HEK293 (cell line): Measurements from ENCODE around the gene CACTIN.

Experiments
- CTCF ChIA-PET: fragments of 350-600 bp; formaldehyde crosslinking; extraction: SDS; loops from one replicate; lab custom pipeline; 2021; ENCODE audit warnings: antibody characterized with exemption; lab: Yijun Ruan, JAX
- POLR2A ChIA-PET: fragments of 300-600 bp; formaldehyde crosslinking; extraction: SDS; loops from one replicate; lab custom pipeline; 2020; ENCODE audit warnings: antibody characterized with exemption, inconsistent platforms; lab: Yijun Ruan, JAX
- H3K27ac ChIP-seq: fragments of 200-500 bp; sonication (Bioruptor generic); 2 replicates; pipeline ENCODE4 v1.5.1; 2014; ENCODE audit warnings: low read depth, low read length, control low read depth, inconsistent platforms; ENCODE audit errors: extremely low read depth
- H3K36me3 ChIP-seq, 2 experiments: fragments of 200-500 bp in 1 of 2; sonication (Bioruptor generic) in 1 of 2; 1 replicate in 1 of 2; 2 replicates in 1 of 2; pipeline ENCODE4 v1.5.1; 2014 to 2017; ENCODE audit warnings: inconsistent platforms in 2 of 2, low read length in 2 of 2; ENCODE audit not compliant: control insufficient read depth in 2 of 2, insufficient read depth in 1 of 2
- H3K4me1 ChIP-seq: fragments of 200-500 bp; sonication (Bioruptor generic); 2 replicates; pipeline ENCODE4 v1.5.1; 2014; ENCODE audit warnings: mild to moderate bottlenecking, low read length, inconsistent platforms; ENCODE audit not compliant: control insufficient read depth, insufficient read depth
- H3K4me3 ChIP-seq: 2 replicates; pipeline ENCODE4 v1.5.1; 2011; ENCODE audit warnings: low read depth, mild to moderate bottlenecking, control low read depth, low read length, moderate library complexity
- H3K9me3 ChIP-seq: fragments of 200-500 bp; sonication (Bioruptor generic); 2 replicates; pipeline ENCODE4 v1.5.1; 2014; ENCODE audit warnings: low read depth, low read length, inconsistent platforms; ENCODE audit not compliant: control insufficient read depth, insufficient read depth
- TCF7L2 ChIP-seq: IDR thresholded peaks from 2 replicates; pipeline ENCODE4 v1.6.1; 2011; ENCODE audit warnings: low read depth, mild to moderate bottlenecking, inconsistent platforms, low read length, moderate library complexity, borderline replicate concordance
- ZNF114 ChIP-seq: fragments of 450-650 bp; formaldehyde crosslinking; IDR thresholded peaks from 2 replicates; pipeline ENCODE4 v1.5.0; 2017; ENCODE audit warnings: missing biosample characterization, missing genetic modification characterization
- ZNF274 ChIP-seq, 2 experiments: fragments of 200-500 bp in 1 of 2; fragments of 450-650 bp in 1 of 2; sonication (Bioruptor generic) in 1 of 2; formaldehyde crosslinking in 1 of 2; IDR thresholded peaks; 2 replicates each; pipeline versions ENCODE4 v1.5.1 to v1.6.1; 2014 to 2016; ENCODE audit warnings: borderline replicate concordance in 1 of 2, inconsistent platforms in 1 of 2, low read length in 1 of 2, missing biosample characterization in 1 of 2, missing genetic modification characterization in 1 of 2
- ZNF426 ChIP-seq: fragments of 450-650 bp; formaldehyde crosslinking; IDR thresholded peaks from 2 replicates; pipeline ENCODE4 v1.5.1; 2017; ENCODE audit warnings: missing biosample characterization, missing genetic modification characterization, mild to moderate bottlenecking, inconsistent platforms, moderate library complexity
- ZNF433 ChIP-seq: fragments of 450-650 bp; formaldehyde crosslinking; IDR thresholded peaks from 2 replicates; pipeline ENCODE4 v1.5.1; 2016; ENCODE audit warnings: missing biosample characterization, missing genetic modification characterization, low read depth
- ZNF707 ChIP-seq: fragments of 450-650 bp; formaldehyde crosslinking; IDR thresholded peaks from 2 replicates; pipeline ENCODE4 v1.5.1; 2016; ENCODE audit warnings: missing biosample characterization, missing genetic modification characterization
- ZSCAN30 ChIP-seq: fragments of 450-650 bp; IDR thresholded peaks from 2 replicates; pipeline ENCODE4 v1.5.1; 2018; ENCODE audit warnings: missing biosample characterization, mild to moderate bottlenecking, missing genetic modification characterization, moderate library complexity
- TF ChIP-seq, protein P1 (sequence below): fragments of 450-650 bp; formaldehyde crosslinking; IDR thresholded peaks from 2 replicates; pipeline ENCODE4 v1.5.1; 2016; ENCODE audit warnings: missing biosample characterization, missing genetic modification characterization
- TF ChIP-seq, protein P2 (sequence below): fragments of 450-650 bp; formaldehyde crosslinking; IDR thresholded peaks from 2 replicates; pipeline ENCODE4 v1.5.1; 2016; ENCODE audit warnings: missing biosample characterization, missing genetic modification characterization, borderline replicate concordance

Gene CACTIN

DNA sequence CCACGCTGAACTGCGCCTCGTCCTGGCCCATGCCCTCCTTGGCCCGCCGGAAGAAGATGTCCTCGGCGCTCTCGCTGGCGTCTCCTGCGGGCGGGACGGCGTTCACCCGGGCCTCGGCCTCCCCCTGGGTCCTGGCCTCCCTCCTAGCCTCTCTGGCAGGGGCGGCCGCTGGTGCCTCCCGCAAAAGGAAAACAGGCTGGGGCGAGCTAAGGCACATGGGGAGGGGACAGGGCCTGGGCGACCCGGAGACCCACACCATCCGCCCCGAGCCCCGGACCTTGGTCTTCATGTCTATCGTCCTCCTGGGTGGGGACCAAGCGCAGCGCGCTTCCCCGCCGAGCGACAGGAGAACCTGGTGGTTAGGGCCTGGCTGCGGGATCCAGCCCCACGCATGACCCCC is 14.3 kb downstream of the CACTIN start:
- CTCF ChIA-PET = interaction anchor here (0.5 kb wide), 1 partner anchor 42 kb away, joined by 3 read pairs; no protein-coding TSS in a partner anchor
- H3K4me1 ChIP-seq = no peaks in the 10 kb centered on the region; the same call in 1 of the 2 replicates
- no peak overlapping the region for H3K27ac ChIP-seq
- H3K4me3 ChIP-seq = no peak overlapping the region
- POLR2A ChIA-PET = no interaction called here
- no peak for TF ChIP-seq ZSCAN30 (tag by site-specific recombination)
- TF ChIP-seq TCF7L2 = no peak
- peaks cover 0 to 41% of the 10 kb centered on the region in 2 experiments; a peak in 1 of 3 replicates for H3K36me3 ChIP-seq
- no peaks in the 10 kb centered on the region for H3K9me3 ChIP-seq

DNA sequence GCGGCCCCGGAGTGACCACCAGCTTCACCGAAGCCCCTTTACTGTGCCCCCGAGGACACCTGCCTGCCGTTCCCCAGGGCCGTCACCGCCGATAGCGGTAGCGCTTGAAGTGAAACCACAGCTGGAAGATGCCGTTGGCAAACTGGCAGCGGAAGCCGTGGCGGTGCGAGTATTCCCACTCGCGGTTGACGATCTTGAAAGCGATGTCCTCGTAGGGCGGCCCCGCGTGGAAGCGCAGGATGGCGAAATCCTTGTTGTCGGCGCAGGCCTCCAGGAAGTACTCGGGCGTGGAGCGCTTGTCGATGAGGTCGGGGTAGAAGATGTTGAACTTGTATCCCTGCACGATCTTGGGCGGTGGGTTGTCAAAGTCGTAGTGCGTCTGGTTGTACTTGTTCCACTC is 14.7 kb downstream of the CACTIN start:
- H3K4me1 ChIP-seq = peaks cover 3% of the 10 kb centered on the region; the same call in 1 of the 2 replicates
- CTCF ChIA-PET = no interaction called here
- peaks cover 0 to 41% of the 10 kb centered on the region in 2 experiments; a peak in 1 of 3 replicates for H3K36me3 ChIP-seq
- no peaks in the 10 kb centered on the region for H3K9me3 ChIP-seq
- no peak overlapping the region for H3K27ac ChIP-seq
- POLR2A ChIA-PET = no interaction called here
- TF ChIP-seq ZNF114 (no peak), ZNF274 (IDR thresholded peaks at IDR 0.05; ENCODE audit: low read length) (no peak), ZNF274 (tag by site-specific recombination; IDR thresholded peaks at IDR 0.05; ENCODE audit: borderline replicate concordance) (no peak), ZNF433 (no peak), ZNF426 (no peak), ZNF707 (tag by site-specific recombination) (no peak)
- TF ChIP-seq, protein P1, sequence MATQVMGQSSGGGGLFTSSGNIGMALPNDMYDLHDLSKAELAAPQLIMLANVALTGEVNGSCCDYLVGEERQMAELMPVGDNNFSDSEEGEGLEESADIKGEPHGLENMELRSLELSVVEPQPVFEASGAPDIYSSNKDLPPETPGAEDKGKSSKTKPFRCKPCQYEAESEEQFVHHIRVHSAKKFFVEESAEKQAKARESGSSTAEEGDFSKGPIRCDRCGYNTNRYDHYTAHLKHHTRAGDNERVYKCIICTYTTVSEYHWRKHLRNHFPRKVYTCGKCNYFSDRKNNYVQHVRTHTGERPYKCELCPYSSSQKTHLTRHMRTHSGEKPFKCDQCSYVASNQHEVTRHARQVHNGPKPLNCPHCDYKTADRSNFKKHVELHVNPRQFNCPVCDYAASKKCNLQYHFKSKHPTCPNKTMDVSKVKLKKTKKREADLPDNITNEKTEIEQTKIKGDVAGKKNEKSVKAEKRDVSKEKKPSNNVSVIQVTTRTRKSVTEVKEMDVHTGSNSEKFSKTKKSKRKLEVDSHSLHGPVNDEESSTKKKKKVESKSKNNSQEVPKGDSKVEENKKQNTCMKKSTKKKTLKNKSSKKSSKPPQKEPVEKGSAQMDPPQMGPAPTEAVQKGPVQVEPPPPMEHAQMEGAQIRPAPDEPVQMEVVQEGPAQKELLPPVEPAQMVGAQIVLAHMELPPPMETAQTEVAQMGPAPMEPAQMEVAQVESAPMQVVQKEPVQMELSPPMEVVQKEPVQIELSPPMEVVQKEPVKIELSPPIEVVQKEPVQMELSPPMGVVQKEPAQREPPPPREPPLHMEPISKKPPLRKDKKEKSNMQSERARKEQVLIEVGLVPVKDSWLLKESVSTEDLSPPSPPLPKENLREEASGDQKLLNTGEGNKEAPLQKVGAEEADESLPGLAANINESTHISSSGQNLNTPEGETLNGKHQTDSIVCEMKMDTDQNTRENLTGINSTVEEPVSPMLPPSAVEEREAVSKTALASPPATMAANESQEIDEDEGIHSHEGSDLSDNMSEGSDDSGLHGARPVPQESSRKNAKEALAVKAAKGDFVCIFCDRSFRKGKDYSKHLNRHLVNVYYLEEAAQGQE (tag by site-specific recombination) = no peak
- TF ChIP-seq, protein P2, sequence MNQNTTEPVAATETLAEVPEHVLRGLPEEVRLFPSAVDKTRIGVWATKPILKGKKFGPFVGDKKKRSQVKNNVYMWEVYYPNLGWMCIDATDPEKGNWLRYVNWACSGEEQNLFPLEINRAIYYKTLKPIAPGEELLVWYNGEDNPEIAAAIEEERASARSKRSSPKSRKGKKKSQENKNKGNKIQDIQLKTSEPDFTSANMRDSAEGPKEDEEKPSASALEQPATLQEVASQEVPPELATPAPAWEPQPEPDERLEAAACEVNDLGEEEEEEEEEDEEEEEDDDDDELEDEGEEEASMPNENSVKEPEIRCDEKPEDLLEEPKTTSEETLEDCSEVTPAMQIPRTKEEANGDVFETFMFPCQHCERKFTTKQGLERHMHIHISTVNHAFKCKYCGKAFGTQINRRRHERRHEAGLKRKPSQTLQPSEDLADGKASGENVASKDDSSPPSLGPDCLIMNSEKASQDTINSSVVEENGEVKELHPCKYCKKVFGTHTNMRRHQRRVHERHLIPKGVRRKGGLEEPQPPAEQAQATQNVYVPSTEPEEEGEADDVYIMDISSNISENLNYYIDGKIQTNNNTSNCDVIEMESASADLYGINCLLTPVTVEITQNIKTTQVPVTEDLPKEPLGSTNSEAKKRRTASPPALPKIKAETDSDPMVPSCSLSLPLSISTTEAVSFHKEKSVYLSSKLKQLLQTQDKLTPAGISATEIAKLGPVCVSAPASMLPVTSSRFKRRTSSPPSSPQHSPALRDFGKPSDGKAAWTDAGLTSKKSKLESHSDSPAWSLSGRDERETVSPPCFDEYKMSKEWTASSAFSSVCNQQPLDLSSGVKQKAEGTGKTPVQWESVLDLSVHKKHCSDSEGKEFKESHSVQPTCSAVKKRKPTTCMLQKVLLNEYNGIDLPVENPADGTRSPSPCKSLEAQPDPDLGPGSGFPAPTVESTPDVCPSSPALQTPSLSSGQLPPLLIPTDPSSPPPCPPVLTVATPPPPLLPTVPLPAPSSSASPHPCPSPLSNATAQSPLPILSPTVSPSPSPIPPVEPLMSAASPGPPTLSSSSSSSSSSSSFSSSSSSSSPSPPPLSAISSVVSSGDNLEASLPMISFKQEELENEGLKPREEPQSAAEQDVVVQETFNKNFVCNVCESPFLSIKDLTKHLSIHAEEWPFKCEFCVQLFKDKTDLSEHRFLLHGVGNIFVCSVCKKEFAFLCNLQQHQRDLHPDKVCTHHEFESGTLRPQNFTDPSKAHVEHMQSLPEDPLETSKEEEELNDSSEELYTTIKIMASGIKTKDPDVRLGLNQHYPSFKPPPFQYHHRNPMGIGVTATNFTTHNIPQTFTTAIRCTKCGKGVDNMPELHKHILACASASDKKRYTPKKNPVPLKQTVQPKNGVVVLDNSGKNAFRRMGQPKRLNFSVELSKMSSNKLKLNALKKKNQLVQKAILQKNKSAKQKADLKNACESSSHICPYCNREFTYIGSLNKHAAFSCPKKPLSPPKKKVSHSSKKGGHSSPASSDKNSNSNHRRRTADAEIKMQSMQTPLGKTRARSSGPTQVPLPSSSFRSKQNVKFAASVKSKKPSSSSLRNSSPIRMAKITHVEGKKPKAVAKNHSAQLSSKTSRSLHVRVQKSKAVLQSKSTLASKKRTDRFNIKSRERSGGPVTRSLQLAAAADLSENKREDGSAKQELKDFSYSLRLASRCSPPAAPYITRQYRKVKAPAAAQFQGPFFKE (tag by site-specific recombination) = no peak
- no peak overlapping the region for H3K4me3 ChIP-seq
